BJ (cell line): ENCODE measurements around the gene NDUFB8. TPM values are rescaled to one million over a fixed set of nuclear protein-coding genes. Genes with fewer than 3 reads are reported as not detected.

Experiments used
- CTCF ChIA-PET: fragments of 350-600 bp; formaldehyde crosslinking; extraction: SDS; loops from one replicate; lab custom pipeline; 2021; ENCODE audit warnings: antibody characterized with exemption, inconsistent platforms; lab: Yijun Ruan, JAX
- POLR2A ChIA-PET: fragments of 300-600 bp; sonication (Branson Sonifier 250); formaldehyde crosslinking; extraction: SDS; loops from one replicate; lab custom pipeline; 2021; ENCODE audit warnings: antibody characterized with exemption; lab: Charles Lee
- DNase-seq: peaks from one replicate; pipeline ENCODE4 v3.0.0-alpha.2; 2011; ENCODE audit warnings: low read depth
- H3K27me3 ChIP-seq: 2 replicates; pipeline ENCODE4 v1.6.0; 2011; ENCODE audit warnings: low read length; ENCODE audit not compliant: control insufficient read depth, insufficient read depth
- H3K36me3 ChIP-seq: 2 replicates; pipeline ENCODE4 v1.5.1; 2011; ENCODE audit warnings: low read length; ENCODE audit not compliant: control insufficient read depth, insufficient read depth
- H3K4me3 ChIP-seq: 2 replicates; pipeline ENCODE4 v1.5.1; 2011; ENCODE audit warnings: low read depth, mild to moderate bottlenecking, control low read depth, low read length
- CTCF ChIP-seq: IDR thresholded peaks from 2 replicates; pipeline ENCODE4 v1.5.1; 2011; ENCODE audit warnings: low read depth, mild to moderate bottlenecking, control low read depth, inconsistent platforms, low read length, moderate library complexity; ENCODE audit not compliant: insufficient read depth
- polyA plus RNA-seq: library from polyadenylated mRNA; depleted of rRNA; stranded (reverse); fragments of >200 nt; gene quantifications from 2 replicates; pipeline ENCODE4 v1.2.3, GENCODE V29; 2011

Gene NDUFB8
- polyA plus RNA-seq, 1 experiment, result 197 TPM

DNA sequence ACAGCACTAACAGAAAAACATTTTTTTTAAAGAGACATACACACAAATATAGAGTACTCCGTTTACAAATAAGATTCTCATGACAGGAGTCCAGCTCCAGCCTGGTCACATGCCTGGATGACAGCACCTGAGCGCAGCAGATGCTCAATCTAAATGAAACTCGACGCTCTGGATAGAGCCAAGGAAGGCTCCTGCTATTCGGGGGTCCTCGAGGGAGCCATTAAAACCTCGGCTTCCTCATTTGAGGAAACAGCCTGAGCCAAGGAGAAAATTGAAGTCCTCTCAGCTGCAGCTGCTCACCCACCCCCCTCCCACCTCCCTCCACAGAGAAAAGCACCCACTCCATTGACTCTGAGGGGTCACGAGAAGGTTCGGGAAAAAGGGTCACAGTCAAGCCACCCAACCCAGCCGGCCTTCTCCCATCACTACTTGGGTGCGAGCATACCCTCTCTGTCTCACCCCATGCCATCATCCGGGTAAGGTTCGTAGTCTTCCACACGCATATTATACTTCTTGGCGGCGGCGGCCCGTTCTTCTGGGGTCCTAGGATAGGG lies 673 bp downstream of the NDUFB8 start:
- DNase-seq, result no peak
- Histone ChIP-seq H3K4me3 (peak overlapping the region; percentile 97), H3K36me3 (peaks cover 17% of the 10 kb centered on the region), H3K27me3 (no peaks in the 10 kb centered on the region)
- CTCF ChIA-PET, result interaction anchor here (1.4 to 2.7 kb wide), 4 partner anchors 10 to 350 kb away, joined by 3 to 13 read pairs (median 7); no protein-coding TSS in a partner anchor
- POLR2A ChIA-PET, result no interaction called here
- TF ChIP-seq CTCF, result no peak

DNA sequence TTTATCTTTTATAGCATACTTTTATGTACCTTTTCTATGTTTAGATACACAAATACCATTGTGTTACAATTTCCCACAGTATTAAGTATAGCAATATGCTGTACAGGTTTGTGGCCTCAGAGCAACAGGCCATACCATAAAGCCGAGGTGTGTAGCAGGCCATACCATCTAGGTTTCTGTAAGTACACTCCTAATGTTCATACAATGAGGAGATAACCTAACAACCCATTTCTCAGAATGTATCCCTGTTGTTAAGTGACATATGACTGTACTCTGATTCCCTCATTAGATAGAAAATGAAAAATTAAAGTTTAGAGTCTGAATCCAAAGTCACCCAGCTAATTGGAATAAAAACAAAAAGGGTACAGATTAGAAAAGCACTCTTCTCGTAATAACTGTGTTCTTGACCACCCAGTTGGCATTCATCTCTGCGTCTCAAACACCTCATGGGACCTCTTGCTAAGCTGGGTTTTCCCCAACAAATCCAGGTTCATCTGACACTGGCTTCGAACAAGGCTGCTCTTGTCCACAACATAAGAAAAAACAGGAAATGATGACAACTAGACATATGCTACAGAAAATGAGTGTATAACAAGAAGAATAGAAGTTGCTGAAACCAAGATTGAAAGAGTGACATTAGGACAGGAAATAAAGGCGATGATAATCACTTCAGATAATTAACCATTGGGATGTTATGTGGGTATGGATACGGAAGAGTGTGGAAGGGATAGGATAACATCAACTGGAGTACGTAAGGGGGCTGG lies 1.4 kb downstream of the NDUFB8 start:
- H3K36me3 ChIP-seq, result peaks cover 18% of the 10 kb centered on the region
- no peak for DNase-seq
- POLR2A ChIA-PET, result no interaction called here
- no peak for TF ChIP-seq CTCF
- peak overlapping the region; percentile 97 for H3K4me3 ChIP-seq
- CTCF ChIA-PET, result interaction anchor here (1.4 to 2.7 kb wide), 4 partner anchors 10 to 351 kb away, joined by 3 to 13 read pairs (median 7); no protein-coding TSS in a partner anchor
- H3K27me3 ChIP-seq, result no peaks in the 10 kb centered on the region

DNA sequence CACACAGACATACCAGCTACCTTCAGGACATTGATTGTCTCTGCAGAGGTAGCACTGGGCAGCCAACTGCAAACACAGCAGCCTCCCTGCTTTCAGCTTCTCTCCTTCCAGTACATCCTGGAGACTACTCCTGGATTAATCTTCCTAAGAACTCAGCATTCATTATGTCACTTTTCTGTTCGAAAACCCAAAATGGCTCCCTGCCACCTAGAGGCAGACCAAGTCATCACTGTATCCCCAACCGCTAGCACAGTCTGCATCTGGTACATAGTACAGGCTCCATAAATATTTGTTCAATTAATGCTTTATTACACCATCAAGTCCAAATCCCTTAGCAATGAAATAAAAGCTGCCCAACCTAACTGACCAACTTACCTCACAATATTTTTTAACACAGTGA lies 5.0 kb downstream of the NDUFB8 start:
- POLR2A ChIA-PET, result no interaction called here
- H3K36me3 ChIP-seq, result peaks cover 18% of the 10 kb centered on the region
- no peaks in the 10 kb centered on the region for H3K27me3 ChIP-seq
- DNase-seq, result no peak
- H3K4me3 ChIP-seq, result no peak overlapping the region
- no peak for TF ChIP-seq CTCF
- CTCF ChIA-PET, result interaction anchor here (0.6 to 2.9 kb wide), 8 partner anchors 9 to 620 kb away, joined by 3 to 11 read pairs (median 4); partner anchors contain the start of gene HIF1AN

GRCh38 chr10:100524206-100524605 lies 5.5 kb downstream of the NDUFB8 start:
- CTCF ChIA-PET, result interaction anchor here (0.6 to 2.9 kb wide), 7 partner anchors 9 to 620 kb away, joined by 3 to 11 read pairs (median 4); no protein-coding TSS in a partner anchor
- no peak for DNase-seq

More at GRCh38 chr10:100524206-100524605, 5.5 kb downstream of the NDUFB8 start:
- Histone ChIP-seq H3K36me3 (peaks cover 18% of the 10 kb centered on the region), H3K27me3 (no peaks in the 10 kb centered on the region), H3K4me3 (no peak overlapping the region)
- POLR2A ChIA-PET, result no interaction called here
- TF ChIP-seq CTCF, result no peak
